ENCODE data around the gene NUCB1.
A peak's percentile ranks its signal among the peaks of the same experiment; 100 is the strongest.

The NUCB1 gene

DNA sequence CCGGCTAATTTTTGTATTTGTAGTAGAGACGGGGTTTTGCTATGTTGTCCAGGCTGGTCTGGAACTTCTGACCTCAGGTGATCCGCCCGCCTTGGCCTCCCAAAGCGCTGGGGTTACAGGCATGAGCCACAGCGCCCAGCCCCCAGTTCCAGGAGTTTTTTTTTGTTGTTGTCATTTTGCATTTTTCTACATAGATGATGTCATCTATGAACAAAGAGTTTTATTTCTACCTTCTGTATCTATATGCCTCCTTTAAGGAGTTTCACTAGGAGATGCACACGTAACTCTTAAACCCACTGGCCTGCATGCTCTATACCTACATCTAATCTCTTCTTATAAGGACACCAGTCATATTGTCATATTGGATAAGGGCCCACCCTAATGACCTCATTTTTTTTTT is 38.1 kb downstream of the NUCB1 start:
- DNase-seq, result no peak

DNA sequence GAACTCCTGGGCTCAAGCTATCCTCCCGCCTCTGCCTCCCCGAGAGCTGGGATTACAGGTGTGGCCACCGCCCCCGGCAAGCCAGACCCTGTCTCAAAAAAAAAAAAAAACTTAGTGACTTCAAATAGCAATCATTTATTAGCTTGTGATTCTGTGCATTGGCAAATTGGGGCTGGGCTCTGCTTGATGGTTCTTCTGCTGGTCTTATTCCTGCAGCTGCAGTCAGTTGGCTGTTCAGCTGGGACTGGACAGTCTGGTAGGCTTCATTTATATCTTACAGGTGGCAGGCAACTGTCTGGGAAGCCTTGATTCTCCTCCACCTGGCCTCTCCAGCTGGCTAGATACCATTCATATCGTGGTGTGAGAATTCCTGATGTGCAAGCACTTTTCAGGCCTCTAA is 40.8 kb downstream of the NUCB1 start:
- no peak for DNase-seq

DNA sequence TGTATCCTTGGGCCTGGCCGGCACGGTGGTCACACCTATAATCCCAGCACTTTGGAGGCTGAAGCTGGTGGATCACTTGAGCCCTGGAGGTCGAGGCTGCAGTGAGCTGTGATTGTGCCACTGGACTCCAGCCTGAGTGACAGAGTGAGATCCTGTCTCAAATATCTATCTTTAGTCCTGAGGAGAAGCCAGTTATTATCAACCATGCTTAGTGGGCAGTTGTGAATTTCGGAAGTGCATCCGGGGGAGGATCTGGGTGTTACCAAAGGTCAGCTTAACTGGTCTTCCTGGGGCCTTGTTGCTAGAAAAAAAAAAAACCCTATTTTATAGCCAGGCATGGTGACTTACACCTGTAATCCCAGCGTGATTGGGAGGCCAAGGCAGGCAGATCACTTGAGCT is 43.0 kb downstream of the NUCB1 start:
- DNase-seq, result no peak

DNA sequence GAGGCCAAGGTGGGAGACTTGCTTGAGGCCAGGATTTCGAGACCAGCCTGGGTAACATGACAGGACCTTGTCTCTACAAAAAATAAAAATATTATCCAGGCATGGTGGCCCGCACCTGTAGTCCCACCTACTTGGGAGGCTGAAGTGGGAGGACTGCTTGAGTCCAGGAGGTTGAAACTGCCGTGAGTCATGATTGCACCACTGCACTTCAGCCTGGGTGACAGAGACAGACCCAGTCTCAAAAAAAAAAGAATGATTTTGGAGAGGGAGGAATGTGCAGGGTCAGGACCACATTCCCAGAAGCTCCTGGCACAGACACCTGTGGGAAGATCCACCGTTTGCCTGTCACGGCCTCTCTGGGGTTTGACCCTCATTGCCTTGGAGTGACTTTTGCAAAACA is 45.3 kb downstream of the NUCB1 start:
- DNase-seq, result no peak

DNA sequence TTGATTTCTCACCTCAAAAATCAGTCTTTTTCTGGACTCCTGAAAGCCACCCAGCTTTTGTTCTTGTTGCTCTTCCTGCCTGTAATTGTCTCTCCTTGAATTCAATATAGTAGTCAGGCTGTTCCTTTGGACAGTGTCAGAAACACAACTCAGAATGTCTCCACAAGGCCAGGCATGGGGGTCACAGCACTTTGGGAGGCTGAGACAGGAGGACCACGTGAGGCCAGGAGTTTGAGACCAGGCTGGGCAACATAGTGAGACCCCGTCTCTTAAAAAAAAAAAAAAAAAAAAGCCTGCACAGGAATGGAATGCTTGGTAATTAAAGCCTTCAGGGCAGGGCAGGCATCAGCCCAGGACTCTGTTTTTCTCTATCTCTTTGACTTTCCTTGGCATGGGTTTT is 45.7 kb downstream of the NUCB1 start:
- no peak for DNase-seq

DNA sequence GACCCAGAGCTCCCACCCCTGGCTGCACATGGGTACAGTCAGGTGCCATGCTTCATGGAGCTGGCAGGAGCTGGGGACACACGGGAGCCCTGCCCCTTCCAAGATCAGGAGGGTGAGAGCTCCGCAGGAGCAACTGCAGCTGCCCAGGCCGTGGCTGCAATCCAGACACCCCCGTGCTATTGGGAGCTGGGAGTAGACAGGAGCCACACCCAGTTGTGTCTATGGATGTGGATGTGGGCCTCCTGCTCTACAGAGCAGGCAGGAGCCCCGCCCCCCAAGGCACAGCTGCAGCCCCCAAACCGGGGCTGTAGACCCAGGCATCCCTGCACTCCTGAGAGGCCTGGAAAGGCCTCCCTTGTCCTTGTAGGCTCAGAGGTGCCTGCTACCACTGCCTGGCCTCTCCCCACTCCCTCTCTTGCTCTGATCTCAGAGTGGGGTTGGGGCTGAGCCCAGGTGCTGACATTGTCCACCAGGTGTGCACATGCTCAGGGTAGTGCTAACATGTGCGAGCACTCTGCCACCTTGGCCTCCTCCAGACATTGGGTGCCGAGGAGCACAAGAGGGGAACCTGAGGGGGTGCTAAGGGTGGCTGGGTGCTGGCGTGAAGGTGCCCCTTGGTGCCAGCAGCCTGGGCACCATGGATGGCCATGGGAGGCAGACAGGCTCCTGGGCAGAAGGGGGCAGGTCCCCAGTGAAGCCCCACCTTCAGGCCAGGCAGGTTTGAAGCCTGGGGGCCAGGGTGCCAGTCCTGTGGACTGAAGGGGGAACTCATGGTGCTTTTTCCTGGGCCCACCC is 46.5 kb downstream of the NUCB1 start:
- no peak for DNase-seq

DNA sequence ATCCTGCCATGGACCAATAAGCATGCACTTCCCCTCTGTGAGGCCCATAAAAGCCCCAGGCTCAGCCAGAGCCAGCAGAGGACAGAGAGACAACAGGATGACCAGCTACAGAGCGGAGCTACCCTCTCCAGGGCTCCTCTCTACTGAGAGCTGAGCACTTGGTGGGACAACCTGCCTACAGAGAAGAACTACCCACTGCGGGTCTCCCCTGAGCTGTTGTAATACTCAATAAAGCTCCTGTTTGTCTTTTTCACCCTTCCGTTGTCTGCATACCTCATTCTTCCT is 47.1 kb downstream of the NUCB1 start:
- no peak for DNase-seq

DNA sequence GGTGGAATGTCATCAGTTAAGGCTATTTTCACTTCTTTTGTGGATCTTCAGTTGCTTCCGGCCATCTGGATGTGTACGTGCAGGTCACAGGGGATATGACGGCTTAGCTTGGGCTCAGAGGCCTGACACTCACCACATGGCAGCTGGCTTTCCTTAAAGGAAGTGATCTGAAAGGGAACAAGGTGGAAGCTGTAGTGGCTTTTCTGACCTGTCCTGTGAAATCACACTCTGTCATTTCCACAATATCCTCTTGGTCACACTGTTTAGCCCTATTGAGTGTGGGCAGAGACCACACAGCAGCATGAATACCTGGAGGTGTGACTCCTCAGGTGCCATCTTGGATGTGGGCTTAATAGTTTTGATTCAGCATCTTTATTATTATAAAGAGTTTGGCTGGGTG is 50.0 kb downstream of the NUCB1 start:
- no peak for DNase-seq

DNA sequence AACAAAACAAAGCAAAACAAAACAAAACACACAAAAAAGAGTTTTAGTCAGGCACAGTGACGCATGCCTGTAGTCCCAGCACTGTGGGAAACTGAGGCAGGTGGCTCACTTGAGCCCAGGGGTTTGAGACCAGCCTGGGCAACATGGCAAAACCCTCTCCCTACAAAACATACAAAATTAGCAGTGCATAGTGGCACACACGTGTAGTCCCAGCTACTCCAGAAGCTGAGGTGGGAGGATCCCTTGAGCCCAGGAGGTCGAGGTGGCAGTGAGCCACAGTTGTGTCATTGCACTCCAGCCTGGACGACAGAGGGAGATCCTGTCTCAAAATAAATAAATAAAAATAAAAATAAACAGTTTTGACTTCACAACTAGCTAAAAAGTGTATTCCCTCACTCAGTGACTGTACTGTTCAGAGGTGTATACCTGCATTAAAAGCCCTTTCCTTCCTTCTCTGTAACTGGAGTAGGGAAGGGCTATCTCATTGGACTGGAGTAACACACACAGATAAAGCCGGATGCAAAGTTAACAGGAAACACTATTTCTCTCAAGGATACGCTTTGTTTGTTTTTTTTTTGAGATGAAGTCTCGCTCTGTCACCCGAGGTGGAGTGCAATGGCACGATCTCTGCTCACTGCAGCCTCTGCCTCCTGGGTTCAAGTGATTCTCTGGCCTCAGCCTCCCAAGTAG is 50.9 kb downstream of the NUCB1 start:
- DNase-seq, result no peak

DNA sequence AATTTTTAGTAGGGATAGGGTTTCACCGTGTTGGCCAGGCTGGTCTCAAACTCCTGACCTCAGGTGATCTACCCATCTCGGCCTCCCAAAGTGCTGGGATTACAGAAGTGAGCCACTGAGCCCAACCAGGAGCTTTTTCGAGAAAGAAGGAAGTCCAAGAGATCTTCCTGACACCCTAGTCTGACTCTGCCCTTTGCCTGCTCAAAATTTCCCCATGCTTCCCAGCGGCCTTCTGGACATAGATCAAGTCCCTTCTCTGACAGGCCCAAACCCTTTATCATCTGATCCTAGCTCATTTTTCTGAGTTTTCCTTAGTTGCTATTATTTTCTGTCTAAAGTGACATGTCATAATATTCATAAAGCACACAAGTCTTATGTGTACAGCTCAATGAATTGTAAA is 53.0 kb downstream of the NUCB1 start:
- DNase-seq, result no peak

DNA sequence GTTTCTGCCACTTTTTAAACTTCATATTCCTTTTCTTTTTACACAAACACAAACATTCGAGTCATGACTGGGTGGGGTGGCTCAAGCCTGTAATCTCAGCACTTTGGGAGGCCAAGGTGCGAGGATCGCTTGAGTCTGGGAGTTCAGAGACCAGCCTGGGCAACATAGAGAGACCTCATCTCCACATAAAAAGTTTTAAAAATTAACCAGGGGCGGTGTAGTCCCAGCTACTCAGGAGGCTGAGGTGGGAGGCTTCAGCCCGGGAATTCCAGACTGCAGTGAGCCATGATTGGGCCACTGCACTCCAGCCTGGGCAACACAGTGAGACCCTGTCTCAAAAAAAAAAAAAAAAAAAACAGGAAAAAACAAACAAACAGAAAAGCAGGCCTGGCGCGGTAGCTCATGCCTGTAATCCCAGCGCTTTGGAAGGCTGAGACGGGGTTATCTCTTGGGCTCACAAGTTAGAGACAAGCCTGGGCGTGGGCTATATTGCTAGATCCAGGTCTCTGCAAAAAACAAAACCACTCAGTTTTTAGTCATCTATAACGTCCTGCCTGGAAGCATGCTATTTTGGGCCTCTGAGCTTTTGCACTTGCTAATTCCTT is 54.0 kb downstream of the NUCB1 start:
- no peak for DNase-seq

DNA sequence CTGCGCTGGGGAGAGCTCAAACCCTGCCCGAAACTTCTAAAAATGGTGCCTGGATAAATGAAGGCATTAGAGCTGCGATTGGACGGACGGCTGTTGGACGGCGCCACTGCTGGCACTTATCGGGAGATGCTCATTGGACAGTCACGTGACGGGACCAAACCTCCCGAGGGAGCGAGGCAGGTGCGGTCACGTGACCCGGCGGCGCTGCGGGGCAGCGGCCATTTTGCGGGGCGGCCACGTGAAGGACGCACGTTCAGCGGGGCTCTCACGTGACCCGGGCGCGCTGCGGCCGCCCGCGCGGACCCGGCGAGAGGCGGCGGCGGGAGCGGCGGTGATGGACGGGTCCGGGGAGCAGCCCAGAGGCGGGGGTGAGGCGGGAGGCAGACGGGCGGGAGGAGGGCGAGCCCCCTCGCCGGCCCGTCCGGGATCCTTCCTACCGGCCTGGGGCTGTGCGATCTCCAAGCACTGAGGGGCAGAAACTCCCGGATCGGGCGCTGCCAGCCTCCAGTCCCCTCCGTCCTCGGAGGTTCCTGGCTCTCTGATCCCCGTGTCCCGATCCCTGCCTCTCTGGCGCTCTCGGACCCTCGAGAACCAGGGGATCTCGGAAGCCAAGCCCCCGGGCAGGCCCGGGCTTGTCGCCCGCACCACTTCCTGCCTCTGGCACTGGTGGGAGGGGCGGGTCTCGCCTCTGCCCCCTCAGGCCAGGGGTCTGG is 54.6 kb downstream of the NUCB1 start, which contains the start of gene BAX:
BAX (plus strand) TSS at position 281 of the 713 bp plus-strand sequence; CDS start at position 335, 54 bp downstream.
- peak; percentile 95 for DNase-seq

DNA sequence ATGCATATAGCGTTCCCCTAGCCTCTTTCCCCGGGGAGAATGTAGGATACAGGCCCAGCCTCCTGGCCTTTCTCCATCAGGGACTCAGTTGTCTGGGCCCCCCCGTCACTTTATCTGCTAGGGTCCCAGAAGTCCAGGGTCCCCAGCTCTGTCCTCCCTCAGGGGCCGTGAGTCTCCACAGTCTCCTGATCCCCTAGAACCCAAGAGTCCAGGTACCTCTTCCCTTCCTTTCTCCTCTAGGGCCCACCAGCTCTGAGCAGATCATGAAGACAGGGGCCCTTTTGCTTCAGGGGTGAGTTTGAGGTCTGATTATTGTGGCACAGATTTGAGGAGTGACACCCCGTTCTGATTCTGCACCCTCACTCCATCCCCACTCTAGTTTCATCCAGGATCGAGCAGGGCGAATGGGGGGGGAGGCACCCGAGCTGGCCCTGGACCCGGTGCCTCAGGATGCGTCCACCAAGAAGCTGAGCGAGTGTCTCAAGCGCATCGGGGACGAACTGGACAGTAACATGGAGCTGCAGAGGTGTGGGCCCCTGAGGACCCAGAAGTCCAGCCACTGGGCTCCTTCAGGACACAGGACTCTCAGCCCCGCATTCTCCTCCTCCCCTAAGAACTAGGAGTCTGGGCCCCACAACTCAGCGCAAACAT is 55.3 kb downstream of the NUCB1 start:
- DNase-seq, result no peak

DNA sequence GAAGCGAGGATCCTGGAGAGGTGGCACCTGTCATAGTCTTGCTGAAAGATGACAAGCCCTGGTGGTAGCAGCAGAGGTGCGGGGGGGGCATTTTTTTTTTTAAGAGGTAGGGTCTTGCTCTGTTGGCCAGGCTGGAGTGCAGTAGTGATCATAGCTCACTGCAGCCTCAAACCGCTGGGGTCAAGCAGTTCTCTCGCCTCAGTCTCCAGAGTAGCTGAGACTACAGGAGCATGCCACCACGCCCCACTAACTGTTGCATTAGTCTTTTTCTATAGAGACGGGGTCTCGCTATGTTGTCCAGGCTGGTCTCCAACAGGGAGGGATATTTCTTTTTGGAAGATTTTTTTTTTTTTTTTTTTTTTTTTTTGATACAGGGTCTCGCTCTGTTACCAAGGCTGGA is 57.9 kb downstream of the NUCB1 start:
- no peak for DNase-seq

DNA sequence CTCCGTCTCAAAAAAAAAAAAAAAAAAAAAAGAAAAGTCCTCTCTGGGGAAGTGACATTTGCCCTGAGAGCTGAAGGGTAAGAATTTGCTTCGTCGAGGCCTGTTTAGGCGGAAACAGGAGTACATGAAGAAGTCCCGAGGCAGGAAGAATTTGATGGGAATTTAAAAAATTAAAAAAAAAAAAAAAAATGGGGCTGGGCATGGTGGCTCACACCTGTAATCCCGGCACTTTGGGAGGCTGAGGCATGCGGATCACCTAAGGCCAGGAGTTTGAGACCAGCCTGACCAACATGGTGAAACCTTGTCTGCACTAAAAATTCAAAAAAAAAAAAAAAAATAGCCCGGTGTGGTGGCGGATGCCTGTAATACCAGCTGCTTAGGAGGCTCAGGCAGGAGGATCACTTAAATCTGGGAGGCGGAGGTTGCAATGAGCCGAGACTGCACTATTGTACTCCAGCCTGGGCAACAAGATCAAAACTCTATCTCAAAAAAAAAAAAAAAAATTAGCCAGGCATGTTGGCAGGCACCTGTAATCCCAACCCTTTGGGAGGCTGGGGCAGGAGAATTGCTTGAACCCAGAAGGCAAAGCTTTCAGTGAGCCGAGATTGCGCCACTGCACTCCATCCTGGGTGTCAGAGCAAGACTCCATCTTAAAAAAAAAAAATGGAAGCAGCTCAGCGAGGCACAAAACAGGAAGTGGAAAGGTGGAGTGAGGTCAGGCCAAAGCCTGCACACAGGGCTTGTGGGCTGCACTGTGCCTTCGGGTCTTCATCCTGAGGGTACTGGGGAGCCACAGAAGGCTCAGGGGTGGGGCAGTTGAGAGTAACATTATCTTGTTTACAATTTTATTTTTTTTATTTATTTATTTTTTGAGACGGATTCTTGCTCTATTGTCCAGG is 59.5 kb downstream of the NUCB1 start:
- no peak for DNase-seq

DNA sequence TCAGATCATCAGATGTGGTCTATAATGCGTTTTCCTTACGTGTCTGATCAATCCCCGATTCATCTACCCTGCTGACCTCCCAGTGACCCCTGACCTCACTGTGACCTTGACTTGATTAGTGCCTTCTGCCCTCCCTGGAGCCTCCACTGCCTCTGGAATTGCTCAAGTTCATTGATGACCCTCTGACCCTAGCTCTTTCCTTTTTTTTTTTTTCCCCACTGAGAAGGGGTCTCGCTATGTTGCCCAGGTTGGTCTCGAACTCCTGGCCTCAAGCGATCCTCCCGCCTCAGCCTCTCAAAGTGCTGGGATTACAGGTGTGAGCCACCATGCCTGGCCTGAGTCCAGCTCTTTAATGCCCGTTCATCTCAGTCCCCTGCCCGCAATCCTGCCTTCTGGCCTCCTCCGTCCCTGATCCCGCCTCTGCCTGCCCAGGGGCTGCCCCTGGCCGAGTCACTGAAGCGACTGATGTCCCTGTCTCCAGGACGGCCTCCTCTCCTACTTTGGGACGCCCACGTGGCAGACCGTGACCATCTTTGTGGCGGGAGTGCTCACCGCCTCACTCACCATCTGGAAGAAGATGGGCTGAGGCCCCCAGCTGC is 61.0 kb downstream of the NUCB1 start:
- no peak for DNase-seq

DNA sequence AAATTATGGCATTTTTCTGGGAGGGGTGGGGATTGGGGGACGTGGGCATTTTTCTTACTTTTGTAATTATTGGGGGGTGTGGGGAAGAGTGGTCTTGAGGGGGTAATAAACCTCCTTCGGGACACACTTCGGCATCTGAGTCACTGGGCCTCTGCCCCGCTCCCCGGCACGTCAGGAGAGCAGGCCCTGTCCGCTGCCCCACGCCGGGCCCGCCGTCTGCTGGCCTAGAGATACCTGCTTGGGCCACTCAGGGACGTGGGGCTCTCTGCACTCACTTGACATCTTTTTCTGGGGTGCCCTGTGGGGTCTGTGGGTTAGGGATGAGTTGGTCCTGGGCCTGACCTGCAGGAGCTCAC is 61.5 kb downstream of the NUCB1 start:
- no peak for DNase-seq

DNA sequence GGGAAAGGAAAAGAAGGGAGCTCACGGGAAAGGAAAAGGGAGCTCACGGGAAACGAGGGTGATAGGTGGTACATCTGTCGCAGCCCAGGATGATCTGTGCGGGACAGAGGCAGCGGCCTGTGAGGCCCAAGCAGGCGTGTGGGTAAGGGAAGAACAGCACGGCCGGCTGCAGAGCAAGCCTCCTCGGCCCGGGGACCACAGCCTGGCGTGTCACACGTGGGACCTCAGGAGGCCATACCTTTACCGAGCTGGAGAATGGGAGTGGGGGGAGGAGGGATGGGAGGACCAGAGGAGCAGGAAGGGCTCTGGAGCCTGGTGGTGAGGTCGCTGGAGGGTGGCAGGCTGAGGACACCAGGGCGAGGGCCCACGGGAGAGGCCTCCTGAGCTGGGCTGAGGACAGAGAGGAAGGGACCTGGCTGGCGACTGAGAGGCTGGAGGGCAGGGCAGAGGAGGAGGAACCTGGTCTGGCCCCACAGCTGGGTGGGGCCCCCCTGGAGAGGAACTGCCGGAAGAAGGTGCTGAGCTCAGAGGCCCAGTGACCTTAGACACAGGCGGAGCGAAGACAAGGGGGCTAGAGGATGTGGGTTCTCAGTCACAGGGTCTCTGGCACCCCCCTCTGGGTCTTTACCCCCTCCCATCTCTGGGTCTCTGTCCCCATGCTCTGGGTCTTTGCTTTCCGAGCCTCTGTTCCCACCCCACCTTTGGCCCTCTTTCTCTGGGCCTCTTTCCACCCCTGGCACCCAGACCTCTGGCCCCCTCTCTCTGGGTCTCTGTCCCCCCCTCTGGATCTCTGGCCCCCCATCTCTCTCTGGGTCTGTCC is 62.1 kb downstream of the NUCB1 start:
- DNase-seq, result no peak

DNA sequence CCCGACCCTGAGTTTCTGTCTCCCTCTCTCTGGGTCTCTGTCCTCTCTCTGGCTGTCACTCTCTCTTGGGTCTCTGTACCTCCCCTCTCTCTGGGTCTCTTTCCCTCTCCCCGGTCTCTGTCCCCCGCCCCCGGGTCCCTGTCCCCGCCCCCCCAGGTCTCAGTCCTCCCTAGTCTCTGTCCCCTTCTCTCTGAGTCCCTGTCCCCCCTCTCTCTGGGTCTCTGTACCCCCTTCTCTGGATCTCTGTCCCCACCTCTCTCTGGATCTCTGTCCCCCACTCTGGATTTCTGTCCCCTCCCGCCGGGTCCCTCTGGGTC is 62.7 kb downstream of the NUCB1 start:
- no peak for DNase-seq

DNA sequence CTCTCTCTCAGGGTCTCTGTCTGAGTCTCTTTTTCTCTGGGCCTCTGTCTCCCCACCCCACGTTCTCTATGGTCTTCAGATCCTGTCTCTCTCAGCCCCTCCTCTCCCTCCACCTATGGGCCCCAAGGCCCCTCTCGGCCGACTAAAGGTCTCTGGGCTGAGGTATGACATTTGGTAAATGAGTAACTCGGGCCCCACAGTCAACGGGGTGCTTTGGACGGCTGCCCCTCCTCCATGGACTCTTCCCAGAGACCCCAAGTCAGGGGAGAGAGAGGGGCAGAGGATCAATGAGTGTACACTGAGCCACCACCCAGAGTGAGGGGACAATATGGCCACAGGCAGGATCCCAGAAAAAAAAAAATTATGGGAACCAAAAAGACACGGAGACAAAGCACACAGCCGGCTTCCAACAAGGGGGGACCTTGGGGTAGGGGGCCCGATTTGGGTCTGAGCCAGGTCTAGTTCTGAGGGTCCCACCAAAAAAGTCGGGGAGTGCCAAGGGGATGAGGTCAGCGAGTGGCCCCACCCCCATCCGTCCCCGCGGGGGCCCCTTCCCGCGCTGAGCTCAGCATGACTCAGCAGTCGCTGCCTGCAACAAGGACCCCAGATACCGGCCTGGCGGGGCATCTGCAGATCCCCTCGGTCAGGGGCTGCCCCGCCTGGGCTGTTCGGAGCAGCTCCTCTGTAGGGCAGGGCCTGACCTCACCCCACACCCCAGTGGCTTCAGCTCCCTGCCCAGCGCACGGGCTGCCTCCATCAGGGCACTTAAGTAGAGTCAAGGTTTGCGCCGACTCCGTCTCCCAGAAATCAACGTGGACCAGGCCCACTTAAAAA is 63.5 kb downstream of the NUCB1 start:
- no peak for DNase-seq
